PC-3 (cell line): ENCODE data around the gene COL13A1. TPM values are rescaled to one million over a fixed set of nuclear protein-coding genes. Genes with fewer than 3 reads are reported as not detected.
A peak's percentile ranks its signal among the peaks of the same experiment; 100 is the strongest.

Experiments used
- ATAC-seq: fragments of 200-7000 bp; cut with Tn5 transposase; 2 replicates; pipeline ENCODE4 v1.9.1; 2020; ENCODE audit warnings: mild to moderate bottlenecking, moderate library complexity
- BruUV-seq: library from RNA; stranded (reverse); fragments of 400-500 nt; replicated peaks from 2 replicates; lab custom pipeline; 2021; lab: Mats Ljungman, UMichigan
- CTCF ChIA-PET: fragments of 300-600 bp; sonication (Branson Sonifier 250); formaldehyde crosslinking; loops from one replicate; lab custom pipeline; 2022; ENCODE audit warnings: antibody characterized with exemption; lab: Charles Lee
- POLR2A ChIA-PET: fragments of 300-600 bp; sonication (Branson Sonifier 250); formaldehyde crosslinking; loops from one replicate; lab custom pipeline; 2022; ENCODE audit warnings: antibody characterized with exemption; ENCODE audit not compliant: unreplicated experiment; lab: Charles Lee
- DNase-seq: peaks from one replicate; pipeline ENCODE4 v3.0.0-alpha.2; 2015
- H2AFZ ChIP-seq: fragments of 300-600 bp; sonication (generic); 2 replicates; pipeline ENCODE4 v1.6.0; 2016; ENCODE audit warnings: antibody characterized with exemption, low read length
- H3F3A ChIP-seq: fragments of 300-600 bp; sonication (generic); one replicate; pipeline ENCODE4 v1.6.0; 2017; ENCODE audit warnings: antibody characterized with exemption, low read length, control low read depth, mild to moderate bottlenecking; ENCODE audit not compliant: unreplicated experiment
- H3K27ac ChIP-seq: fragments of 300-600 bp; sonication (generic); 2 replicates; pipeline ENCODE4 v1.5.1; 2016; ENCODE audit warnings: mild to moderate bottlenecking, low read length
- H3K27me3 ChIP-seq: fragments of 300-600 bp; sonication (generic); 2 replicates; pipeline ENCODE4 v1.6.1; 2016; ENCODE audit warnings: low read length, mixed read lengths
- H3K36me3 ChIP-seq: fragments of 300-600 bp; sonication (generic); 2 replicates; pipeline ENCODE4 v1.6.1; 2016; ENCODE audit warnings: low read depth, mixed run types, low read length, mixed read lengths
- H3K4me1 ChIP-seq: fragments of 300-600 bp; sonication (generic); 2 replicates; pipeline ENCODE4 v1.5.1; 2016; ENCODE audit warnings: low read length; ENCODE audit not compliant: insufficient read depth
- H3K4me2 ChIP-seq: fragments of 300-600 bp; sonication (generic); 2 replicates; pipeline ENCODE4 v1.6.0; 2016; ENCODE audit warnings: low read length
- H3K4me3 ChIP-seq: fragments of 300-600 bp; sonication (generic); 2 replicates; pipeline ENCODE4 v1.5.1; 2016; ENCODE audit warnings: mild to moderate bottlenecking, low read length, mixed read lengths
- H3K79me2 ChIP-seq: fragments of 300-600 bp; sonication (generic); 2 replicates; pipeline ENCODE4 v1.6.1; 2017; ENCODE audit warnings: low read length, mixed read lengths
- H3K9ac ChIP-seq: fragments of 300-600 bp; sonication (generic); 2 replicates; pipeline ENCODE4 v1.6.0; 2016; ENCODE audit warnings: mild to moderate bottlenecking, low read length
- H3K9me2 ChIP-seq: fragments of 300-600 bp; sonication (generic); replicated peaks from 2 replicates; pipeline ENCODE4 v1.6.1; 2016; ENCODE audit warnings: mixed run types, low read length, mixed read lengths
- H3K9me3 ChIP-seq: fragments of 300-600 bp; sonication (generic); 2 replicates; pipeline ENCODE4 v1.6.1; 2016; ENCODE audit warnings: low read length, mixed read lengths
- H4K20me1 ChIP-seq: fragments of 300-600 bp; sonication (generic); 2 replicates; pipeline ENCODE4 v1.6.1; 2016; ENCODE audit warnings: low read length, mixed read lengths
- CTCF ChIP-seq: fragments of 300-600 bp; sonication (generic); conservative IDR thresholded peaks from 2 replicates; pipeline ENCODE4 v1.5.1; 2017; ENCODE audit warnings: antibody characterized with exemption, low read depth, mild to moderate bottlenecking, low read length
- EZH2 ChIP-seq: fragments of 300-600 bp; sonication (generic); IDR thresholded peaks from one replicate; pipeline ENCODE4 v1.6.1; 2017; ENCODE audit warnings: antibody characterized with exemption, mild to moderate bottlenecking, low read length; ENCODE audit not compliant: unreplicated experiment
- EZH2phosphoT487 ChIP-seq: fragments of 300-600 bp; sonication (generic); IDR thresholded peaks from 2 replicates; pipeline ENCODE4 v1.6.1; 2018; ENCODE audit warnings: mild to moderate bottlenecking, antibody characterized with exemption, low read length, borderline replicate concordance
- intact Hi-C: fragments of 100-400 bp; cut with micrococcal nuclease; formaldehyde crosslinking; loops from 2 replicates; pipeline ENCODE4 v1.9.0; 2023
- total RNA-seq: library from RNA; depleted of rRNA; stranded (reverse); fragments of >200 nt; gene quantifications from 2 replicates; pipeline ENCODE4 v1.2.3, GENCODE V29; 2014

The COL13A1 gene
- total RNA-seq, 1 experiment from 2014 or later: 201 TPM

GRCh38 chr10:69835233-69835632 lies 33.5 kb downstream of the COL13A1 start:
- peaks cover 30% of the 10 kb centered on the region for H3K36me3 ChIP-seq
- no peak for TF ChIP-seq EZH2phosphoT487
- TF ChIP-seq CTCF: no peak
- no peak for TF ChIP-seq EZH2
- H3K9me2 ChIP-seq: no peaks in the 10 kb centered on the region
- DNase-seq (no peak), ATAC-seq (no peak)
- no peaks in the 10 kb centered on the region for H3K27me3 ChIP-seq
- H3F3A ChIP-seq: no peaks in the 10 kb centered on the region
- no peak overlapping the region for H2AFZ ChIP-seq
- no peak overlapping the region for H3K9ac ChIP-seq
- H3K9me3 ChIP-seq: no peaks in the 10 kb centered on the region
- intact Hi-C loops: loop anchor here (5.0 kb wide), 1 partner anchor 77 kb away; no protein-coding TSS in a partner anchor
- H3K79me2 ChIP-seq: peaks cover 48% of the 10 kb centered on the region
- no peak overlapping the region for H3K4me2 ChIP-seq
- H3K27ac ChIP-seq: no peak overlapping the region
- BruUV-seq: no TSS peak
- 0 out of 2 replicates have a peak, but pooled peaks cover 4% of the 10 kb centered on the region for H4K20me1 ChIP-seq
- ChIA-PET CTCF (no interaction called here), POLR2A (no interaction called here)
- no peak overlapping the region for H3K4me3 ChIP-seq
- H3K4me1 ChIP-seq: peaks cover 26% of the 10 kb centered on the region

GRCh38 chr10:69835875-69836730 lies 34.4 kb downstream of the COL13A1 start:
- TF ChIP-seq EZH2phosphoT487 (no peak), CTCF (no peak), EZH2 (no peak)
- ATAC-seq (no peak), DNase-seq (peak; percentile 33)

GRCh38 chr10:69836731-69837030 lies 35.0 kb downstream of the COL13A1 start:
- CTCF ChIA-PET: interaction anchor here (0.6 kb wide), 1 partner anchor 122 kb away, joined by 5 read pairs; no protein-coding TSS in a partner anchor
- ATAC-seq: no peak

More at GRCh38 chr10:69835875-69836730, 34.4 kb downstream of the COL13A1 start:
- H4K20me1 ChIP-seq: 0 out of 2 replicates have a peak, but pooled peaks cover 3% of the 10 kb centered on the region
- H3K9me2 ChIP-seq: no peaks in the 10 kb centered on the region
- no peaks in the 10 kb centered on the region for H3K27me3 ChIP-seq
- no peak overlapping the region for H3K4me3 ChIP-seq
- H3K27ac ChIP-seq: no peak overlapping the region
- no peaks in the 10 kb centered on the region for H3F3A ChIP-seq
- peaks cover 22% of the 10 kb centered on the region for H3K36me3 ChIP-seq
- intact Hi-C loops: loop anchor here (5.0 kb wide), 1 partner anchor 76 kb away; no protein-coding TSS in a partner anchor
- BruUV-seq: no TSS peak
- no peaks in the 10 kb centered on the region for H3K9me3 ChIP-seq
- POLR2A ChIA-PET: no interaction called here
- H3K4me1 ChIP-seq: peaks cover 29% of the 10 kb centered on the region
- no peak overlapping the region for H3K9ac ChIP-seq
- no peak overlapping the region for H2AFZ ChIP-seq
- H3K4me2 ChIP-seq: no peak overlapping the region
- peaks cover 48% of the 10 kb centered on the region for H3K79me2 ChIP-seq
- CTCF ChIA-PET: interaction anchor here (0.6 kb wide), 1 partner anchor 121 kb away, joined by 5 read pairs; no protein-coding TSS in a partner anchor

More at GRCh38 chr10:69836731-69837030, 35.0 kb downstream of the COL13A1 start:
- no peak for TF ChIP-seq EZH2
- no peak for TF ChIP-seq EZH2phosphoT487
- no peak for TF ChIP-seq CTCF
- no TSS peak for BruUV-seq
- intact Hi-C loops: loop anchor here (5.0 kb wide), 1 partner anchor 76 kb away; no protein-coding TSS in a partner anchor
- Histone ChIP-seq H3K4me3 (no peak overlapping the region), H3K79me2 (peaks cover 48% of the 10 kb centered on the region), H3K4me1 (peaks cover 29% of the 10 kb centered on the region), H3K9ac (no peak overlapping the region), H2AFZ (no peak overlapping the region), H3K27me3 (no peaks in the 10 kb centered on the region), H3K9me3 (no peaks in the 10 kb centered on the region), H3K9me2 (no peaks in the 10 kb centered on the region), H3K36me3 (peaks cover 16% of the 10 kb centered on the region; the same call in 1 of the 2 replicates), H3K4me2 (no peak overlapping the region), H3K27ac (no peak overlapping the region), H4K20me1 (no peaks in the 10 kb centered on the region), H3F3A (no peaks in the 10 kb centered on the region)
- POLR2A ChIA-PET: no interaction called here
- no peak for DNase-seq
